Epidermal melanocyte (primary cell): ENCODE data around the gene SLC5A10.
"Not testable (repeated sequence)": the region's sequence is repeated elsewhere in the genome, so short reads cannot be mapped to it uniquely, and the experiment has no call there.

Experiments
- DNase-seq: peaks from one replicate; pipeline ENCODE4 v3.0.0; 2011; ENCODE audit warnings: low spot score; ENCODE audit not compliant: insufficient read length

Gene SLC5A10

DNA sequence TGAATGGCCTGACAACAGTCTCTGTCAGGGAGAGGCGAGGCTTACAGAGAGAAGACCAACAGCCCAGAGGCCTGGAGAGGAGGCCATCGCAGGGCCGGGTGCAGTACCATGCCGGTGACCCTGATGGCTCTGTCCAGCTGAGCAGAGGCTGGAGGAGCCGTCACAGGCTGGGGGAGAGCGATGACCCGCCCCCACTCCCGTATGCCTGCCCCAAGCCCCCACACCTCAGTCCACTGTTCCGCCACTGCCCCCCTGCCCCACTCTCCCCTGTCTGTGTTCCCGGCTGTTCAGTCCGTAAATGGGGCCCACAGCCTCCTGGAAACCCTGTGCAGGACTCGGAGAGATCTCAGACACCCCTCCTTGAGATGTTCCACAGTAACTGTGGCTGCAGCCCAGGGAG is 65.4 kb downstream of the SLC5A10 start:
- no peak for DNase-seq

- no peak for DNase-seq
Observed at GRCh38 chr17:19017804-19018599, 66.0 kb downstream of the SLC5A10 start.

- DNase-seq = no peak
Observed at GRCh38 chr17:19018600-19018950, 66.6 kb downstream of the SLC5A10 start.

DNA sequence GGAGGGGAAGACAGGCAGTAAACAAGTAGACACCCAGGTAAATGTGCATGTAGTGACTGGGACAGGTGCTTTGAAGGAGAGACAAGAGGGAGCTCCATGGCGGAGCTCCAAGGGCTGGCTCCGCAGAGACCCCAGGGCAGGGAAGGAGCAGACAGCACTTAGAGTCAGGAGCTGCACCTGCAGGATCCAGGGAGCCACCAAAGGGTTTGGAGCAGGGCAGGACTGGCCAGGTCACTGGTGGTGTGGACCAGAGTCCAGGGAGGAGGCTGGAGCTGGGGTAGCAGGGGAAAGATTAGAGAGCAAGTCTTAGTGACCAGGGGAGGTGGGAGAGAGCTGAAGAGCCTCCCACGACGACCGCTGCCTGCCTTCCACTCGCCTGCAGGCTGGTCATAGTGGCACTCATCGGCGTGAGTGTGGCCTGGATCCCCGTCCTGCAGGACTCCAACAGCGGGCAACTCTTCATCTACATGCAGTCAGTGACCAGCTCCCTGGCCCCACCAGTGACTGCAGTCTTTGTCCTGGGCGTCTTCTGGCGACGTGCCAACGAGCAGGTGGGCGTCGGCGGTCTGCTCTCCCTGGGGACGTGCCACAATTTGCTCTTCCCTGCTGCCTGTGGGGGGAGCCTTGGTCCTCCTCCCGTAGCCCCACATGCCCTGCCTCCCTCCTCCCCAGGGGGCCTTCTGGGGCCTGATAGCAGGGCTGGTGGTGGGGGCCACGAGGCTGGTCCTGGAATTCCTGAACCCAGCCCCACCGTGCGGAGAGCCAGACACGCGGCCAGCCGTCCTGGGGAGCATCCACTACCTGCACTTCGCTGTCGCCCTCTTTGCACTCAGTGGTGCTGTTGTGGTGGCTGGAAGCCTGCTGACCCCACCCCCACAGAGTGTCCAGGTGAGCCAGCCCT is 67.3 kb downstream of the SLC5A10 start:
- DNase-seq = no peak

- no peak for DNase-seq
Observed at GRCh38 chr17:19020016-19020415, 68.1 kb downstream of the SLC5A10 start.

- DNase-seq = not testable (repeated sequence)
Observed at GRCh38 chr17:19021011-19021621, 69.2 kb downstream of the SLC5A10 start.

DNA sequence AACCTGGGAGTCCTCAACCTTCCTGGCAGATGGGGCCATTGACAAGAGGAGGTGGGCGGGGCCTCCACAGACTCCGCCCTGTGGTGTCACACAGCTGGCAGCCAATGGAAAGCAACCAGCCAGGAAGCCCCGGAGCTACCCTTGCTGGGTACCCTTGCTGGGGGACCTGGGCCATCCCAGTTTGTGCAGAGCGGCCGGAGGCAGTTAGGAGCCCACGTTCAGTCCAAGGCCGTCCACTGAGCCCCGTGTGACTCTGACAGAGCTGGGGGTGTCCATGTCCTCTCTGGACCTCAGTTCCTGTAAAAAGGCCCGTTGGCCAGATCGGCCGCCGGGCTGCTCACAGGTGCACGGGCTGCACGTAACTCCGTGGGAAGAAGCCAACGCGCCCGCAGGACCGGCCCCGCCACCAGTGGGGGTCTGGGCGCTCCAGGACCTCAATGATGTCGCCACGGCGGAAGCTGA is 69.7 kb downstream of the SLC5A10 start:
- no peak for DNase-seq

DNA sequence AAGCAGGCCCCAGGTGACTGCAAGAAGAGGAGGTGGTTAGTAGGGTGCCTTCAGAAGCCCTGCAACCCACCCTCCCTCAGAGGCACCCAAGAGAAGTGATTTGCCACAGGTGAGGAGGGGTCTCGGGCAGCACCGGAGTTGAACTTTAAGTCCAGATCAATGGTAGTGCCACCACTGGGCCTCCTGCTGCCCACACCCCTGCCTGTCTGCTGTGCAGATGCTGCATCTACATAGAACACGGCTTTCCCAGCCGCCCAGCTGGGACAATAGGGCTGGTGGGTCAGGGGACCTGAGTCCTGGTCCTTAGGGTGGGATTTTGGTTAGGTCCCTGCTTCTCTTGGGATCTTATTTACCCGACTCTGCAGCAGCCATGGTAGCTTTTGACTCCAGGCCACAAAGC is 70.2 kb downstream of the SLC5A10 start:
- DNase-seq = no peak

GRCh38 chr17:19022747-19023146 is 70.8 kb downstream of the SLC5A10 start:
- DNase-seq = no peak

DNA sequence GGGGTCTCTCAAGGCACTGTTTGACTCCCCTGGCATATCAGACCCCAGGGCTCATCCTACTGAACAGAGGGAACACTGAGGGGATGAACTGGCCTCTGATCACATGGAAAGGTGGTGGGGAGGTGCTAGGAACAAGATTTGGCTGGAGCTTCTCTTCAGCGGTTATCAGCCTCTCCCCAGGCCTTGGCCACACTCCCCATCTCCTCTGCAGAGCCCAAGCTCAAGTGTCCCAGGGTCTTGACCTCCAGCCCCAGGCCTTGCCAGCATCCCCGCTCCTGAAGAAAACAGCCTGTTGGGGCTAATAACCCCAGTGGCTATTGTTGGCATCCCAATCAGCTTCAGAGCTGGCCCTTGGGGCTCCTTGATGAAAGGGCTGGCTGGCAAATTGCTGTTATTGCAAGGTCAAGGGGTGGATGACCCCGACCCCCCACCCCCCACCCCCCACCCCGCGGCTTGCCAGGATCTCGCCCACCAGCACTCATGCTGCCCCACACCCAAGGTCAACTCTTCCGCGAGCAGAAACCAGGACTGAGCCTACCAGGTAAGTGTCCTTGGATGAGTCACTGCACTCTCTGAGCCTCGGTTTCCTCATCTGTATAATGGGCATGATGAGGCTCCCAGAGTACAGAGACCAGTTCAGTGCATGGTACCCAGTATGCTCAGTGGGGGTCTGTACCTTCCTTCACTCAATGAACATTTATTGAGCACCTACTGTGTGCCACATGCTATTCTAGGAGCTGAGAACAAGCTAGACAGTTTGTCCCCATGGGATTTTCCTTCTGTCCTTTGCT is 71.4 kb downstream of the SLC5A10 start:
- DNase-seq = no peak

- DNase-seq = no peak
Observed at GRCh38 chr17:19024101-19025078, 72.4 kb downstream of the SLC5A10 start.

DNA sequence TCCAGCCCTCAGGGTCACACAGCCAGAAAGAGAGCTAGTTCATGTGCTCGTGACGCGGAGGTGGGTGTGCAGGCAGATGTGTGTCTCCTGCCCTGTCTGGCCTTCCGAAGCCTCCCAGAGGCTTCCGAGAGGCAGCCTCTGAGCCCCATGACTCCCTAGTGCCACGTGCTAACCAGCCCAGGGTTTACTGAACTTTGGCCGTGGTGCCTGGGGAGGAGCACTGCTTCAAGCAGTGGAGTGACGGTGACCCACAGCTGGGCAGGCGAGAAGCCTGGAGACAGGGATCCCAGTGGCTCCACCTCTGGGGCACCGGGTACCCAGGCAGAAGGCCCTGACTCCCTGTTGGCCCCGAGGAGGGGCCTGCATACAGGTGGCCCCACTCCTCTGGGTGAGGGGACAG is 76.7 kb downstream of the SLC5A10 start:
- not testable (repeated sequence) for DNase-seq

GRCh38 chr17:19029740-19030139 is 77.8 kb downstream of the SLC5A10 start:
- not testable (repeated sequence) for DNase-seq

- not testable (repeated sequence) for DNase-seq
Observed at GRCh38 chr17:19030771-19031449, 78.9 kb downstream of the SLC5A10 start.

DNA sequence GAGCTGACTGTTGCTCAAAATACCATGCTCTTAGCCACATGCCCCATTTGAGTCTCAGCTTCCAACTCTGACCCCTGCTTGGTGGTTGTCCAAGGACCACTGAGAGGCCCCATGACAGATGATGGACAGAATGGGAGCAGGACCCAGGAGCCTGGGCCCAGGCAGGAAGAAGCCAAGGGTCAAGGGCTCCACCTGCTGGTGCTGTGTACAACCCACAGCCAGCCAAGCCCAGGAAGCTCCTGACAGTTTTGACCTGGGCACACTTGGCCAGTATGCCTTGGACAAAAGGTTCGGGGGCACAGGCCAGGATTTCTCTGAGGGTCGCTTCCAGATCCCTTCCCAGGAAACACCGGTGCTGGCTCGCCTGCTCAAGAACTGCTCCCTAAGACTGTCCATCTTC is 79.8 kb downstream of the SLC5A10 start:
- not testable (repeated sequence) for DNase-seq

DNA sequence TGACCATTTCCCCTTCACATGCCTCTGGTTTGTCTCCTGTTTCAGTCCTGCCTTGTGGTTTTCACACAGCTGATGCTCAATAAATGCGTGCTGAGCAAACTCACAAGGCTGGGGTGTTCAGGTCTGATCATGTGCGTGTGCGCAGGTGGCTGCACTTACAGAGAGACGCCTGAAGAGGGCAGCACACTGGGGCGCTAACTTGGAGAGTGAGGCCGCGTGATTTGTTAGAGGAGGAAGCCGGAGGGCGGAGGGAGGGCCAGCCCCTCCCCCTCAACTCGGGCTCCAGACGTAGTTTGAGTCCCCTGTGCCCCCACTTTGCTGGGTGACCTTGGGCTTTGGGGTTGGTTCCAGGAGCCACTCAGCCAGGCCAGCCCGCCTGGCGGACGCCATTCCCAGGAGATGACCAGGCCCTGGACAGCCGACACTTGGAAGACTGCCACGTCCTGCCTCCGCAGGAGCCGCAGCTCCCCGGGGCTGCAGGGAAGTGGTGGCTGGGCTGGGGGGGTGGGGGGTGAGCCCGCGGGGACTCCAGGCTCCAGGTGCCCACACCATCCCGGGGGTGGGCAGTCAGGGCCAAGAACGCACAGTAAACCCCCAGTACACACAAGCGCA is 80.5 kb downstream of the SLC5A10 start:
- DNase-seq = not testable (repeated sequence)

- DNase-seq = not testable (repeated sequence)
Observed at GRCh38 chr17:19036186-19036585, 84.2 kb downstream of the SLC5A10 start.

- not testable (repeated sequence) for DNase-seq
Observed at GRCh38 chr17:19037547-19037946, 85.6 kb downstream of the SLC5A10 start.

DNA sequence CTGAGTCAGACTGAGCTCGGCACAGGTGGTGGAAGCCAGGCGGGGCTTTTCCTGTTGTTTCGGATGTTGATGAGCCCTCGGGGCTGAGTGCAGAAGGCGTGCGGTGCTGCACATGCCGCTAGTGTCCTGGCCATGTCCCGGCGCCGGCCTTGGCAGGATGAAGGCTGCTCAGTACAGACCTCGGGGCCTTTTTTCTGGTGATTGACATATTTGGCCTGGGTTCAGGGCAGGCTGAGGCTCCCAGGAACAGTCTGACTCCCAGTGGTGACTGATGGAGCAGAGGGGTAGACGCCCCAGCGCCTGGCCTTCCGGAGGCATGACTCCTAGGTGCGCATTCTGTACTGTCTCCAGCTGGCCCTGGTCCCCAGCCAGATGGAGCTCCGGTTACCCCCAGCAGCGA is 86.0 kb downstream of the SLC5A10 start:
- DNase-seq = not testable (repeated sequence)
